ENCODE measurements around the gene DACT1. TPM values are rescaled to one million over a fixed set of nuclear protein-coding genes. Genes with fewer than 3 reads are reported as not detected.

The DACT1 gene
- 0.13 and 0.32 TPM in 2 replicates for total RNA-seq

DNA sequence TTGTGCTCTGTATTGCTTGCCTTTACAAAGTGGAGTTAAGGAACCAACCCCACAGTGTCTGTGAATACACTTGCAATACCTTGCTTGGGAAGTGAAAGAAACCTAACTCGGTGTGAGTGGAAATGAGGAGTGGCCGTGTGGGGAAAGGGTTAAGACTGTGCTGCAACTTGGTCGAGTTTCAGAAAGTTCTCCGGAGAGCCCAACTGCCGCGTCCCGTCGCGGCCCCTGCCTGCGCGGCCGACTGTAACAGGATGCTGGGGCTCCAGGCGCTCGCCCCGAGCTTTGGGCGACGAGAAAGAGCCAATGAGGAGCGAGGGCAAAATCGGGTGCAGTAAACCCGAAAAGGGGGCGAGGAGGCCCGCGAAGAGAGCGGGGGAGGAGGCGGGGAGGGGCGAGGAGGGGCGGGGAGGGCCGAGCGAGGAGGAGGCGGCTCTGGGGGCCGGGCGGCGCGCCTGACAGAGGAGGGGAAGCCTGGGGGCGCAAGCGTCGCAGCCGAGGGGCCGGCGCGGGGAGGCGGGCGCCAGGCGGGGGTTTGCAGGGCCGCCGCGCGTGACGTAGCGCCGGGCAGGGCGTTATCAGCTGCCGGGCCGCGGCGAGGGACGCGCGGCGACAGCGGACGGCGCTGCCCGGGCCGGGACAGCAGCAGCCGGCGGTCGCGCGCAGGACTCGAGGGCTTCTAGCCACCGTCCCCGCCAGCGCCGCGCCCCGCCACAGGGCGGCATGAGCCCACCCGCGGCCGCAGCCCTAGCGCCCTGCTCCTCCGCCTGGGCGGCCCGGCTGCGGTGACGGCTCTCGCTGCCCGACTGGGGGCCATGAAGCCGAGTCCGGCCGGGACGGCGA, at the start of gene DACT1:
DACT1 (plus strand) TSS at position 572 of the 840 bp plus-strand sequence; CDS start at position 813, 241 bp downstream.

Other genes starting within 250 kb of the DACT1 start
- not detected in 2 replicates for gene TOMM20L, start 242.0 kb upstream of the DACT1 start, total RNA-seq
- gene TIMM9, start 210.4 kb upstream of the DACT1 start, total RNA-seq = 12.5 and 14.1 TPM in 2 replicates
- gene KIAA0586, start 210.2 kb upstream of the DACT1 start, total RNA-seq = 13.1 and 32.2 TPM in 2 replicates

Data from bladder microvascular endothelial cell (primary cell).